ENCODE results near the gene CCDC3.
"Not testable (repeated sequence)": the region's sequence is repeated elsewhere in the genome, so short reads cannot be mapped to it uniquely, and the experiment has no call there.

The CCDC3 gene

GRCh38 chr10:13037832-13038231 lies 36.3 kb upstream of the CCDC3 start:
- TF ChIP-seq ELF4 (IDR thresholded peaks at IDR 0.05) (no peak), SUZ12 (IDR thresholded peaks at IDR 0.05) (no peak), ARNT (IDR thresholded peaks at IDR 0.05) (no peak), FOXM1 (IDR thresholded peaks at IDR 0.05; ENCODE audit: borderline replicate concordance) (no peak), HDGF (IDR thresholded peaks at IDR 0.05; ENCODE audit: borderline replicate concordance) (no peak), TARDBP (IDR thresholded peaks at IDR 0.05) (no peak), FOXA1 (IDR thresholded peaks at IDR 0.05) (no peak)
- TF ChIP-seq, protein P1, sequence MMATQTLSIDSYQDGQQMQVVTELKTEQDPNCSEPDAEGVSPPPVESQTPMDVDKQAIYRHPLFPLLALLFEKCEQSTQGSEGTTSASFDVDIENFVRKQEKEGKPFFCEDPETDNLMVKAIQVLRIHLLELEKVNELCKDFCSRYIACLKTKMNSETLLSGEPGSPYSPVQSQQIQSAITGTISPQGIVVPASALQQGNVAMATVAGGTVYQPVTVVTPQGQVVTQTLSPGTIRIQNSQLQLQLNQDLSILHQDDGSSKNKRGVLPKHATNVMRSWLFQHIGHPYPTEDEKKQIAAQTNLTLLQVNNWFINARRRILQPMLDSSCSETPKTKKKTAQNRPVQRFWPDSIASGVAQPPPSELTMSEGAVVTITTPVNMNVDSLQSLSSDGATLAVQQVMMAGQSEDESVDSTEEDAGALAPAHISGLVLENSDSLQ (IDR thresholded peaks at IDR 0.05) = no peak
- DNase-seq (ENCODE audit: extremely low spot score) = no peak
- CTCF ChIA-PET = interaction anchor here (0.7 kb wide), 1 partner anchor 19 kb away, joined by 3 read pairs; no protein-coding TSS in a partner anchor
- POLR2A ChIA-PET = no interaction called here

- no peak for TF ChIP-seq CTBP1 (IDR thresholded peaks at IDR 0.05; ENCODE audit: borderline replicate concordance)
- ChIA-PET POLR2A (no interaction called here), CTCF (no interaction called here)
- no peak for DNase-seq (ENCODE audit: extremely low spot score)
Measured at GRCh38 chr10:13036841-13037240, 35.3 kb upstream of the CCDC3 start.

DNA sequence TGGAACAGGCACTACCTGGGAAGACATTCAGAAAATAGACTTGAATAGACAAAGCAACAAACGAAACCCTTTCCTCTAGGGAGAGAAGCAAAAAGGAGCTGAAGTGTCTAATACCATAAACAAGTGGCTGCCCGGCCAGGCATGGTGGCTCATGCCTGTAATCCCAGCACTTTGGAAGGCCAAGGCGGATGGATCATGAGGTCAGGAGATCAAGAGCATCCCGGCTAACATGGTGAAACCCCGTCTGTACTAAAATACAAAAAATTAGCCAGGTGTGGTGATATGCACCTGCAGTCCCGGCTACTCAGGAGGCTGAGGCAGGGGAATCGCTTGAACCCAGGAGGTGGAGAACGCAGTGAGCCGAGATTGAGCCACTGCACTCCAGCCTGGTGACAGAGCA lies 34.2 kb upstream of the CCDC3 start:
- POLR2A ChIA-PET = interaction anchor here (0.6 kb wide), 1 partner anchor 644 kb away, joined by 3 read pairs; no protein-coding TSS in a partner anchor

DNA sequence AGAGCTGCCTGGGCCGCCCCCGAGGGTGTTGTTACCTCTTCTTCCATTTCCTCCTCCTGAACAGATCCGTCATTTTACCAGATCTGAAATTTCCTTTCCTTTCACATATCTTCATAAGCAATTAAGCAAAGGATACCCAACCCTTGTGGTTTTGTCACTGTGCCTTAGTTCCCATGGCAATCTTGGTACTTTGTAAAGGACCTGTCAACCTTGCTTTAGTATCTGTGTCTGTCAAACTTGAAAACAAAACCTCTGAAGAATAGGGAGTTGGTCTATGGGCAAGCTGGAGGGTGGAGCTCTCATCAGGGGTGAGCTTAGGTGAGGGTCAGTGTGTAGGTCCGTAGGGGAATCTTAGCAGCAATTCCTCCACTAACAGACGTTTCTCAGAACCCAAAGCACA lies 25.4 kb upstream of the CCDC3 start:
- no peak for TF ChIP-seq ZNF384 (IDR thresholded peaks at IDR 0.05)
- TF ChIP-seq NFRKB (IDR thresholded peaks at IDR 0.05) = no peak
- TF ChIP-seq SP1 (IDR thresholded peaks at IDR 0.05) = no peak
- TF ChIP-seq LEF1 (IDR thresholded peaks at IDR 0.05; ENCODE audit: borderline replicate concordance) = no peak
- TF ChIP-seq HDGF (IDR thresholded peaks at IDR 0.05; ENCODE audit: borderline replicate concordance) = no peak
- TF ChIP-seq L3MBTL2 (conservative IDR thresholded peaks at IDR 0.05) = no peak
- TF ChIP-seq TARDBP (IDR thresholded peaks at IDR 0.05) = no peak
- no peak for TF ChIP-seq ELF4 (IDR thresholded peaks at IDR 0.05)
- TF ChIP-seq BHLHE40 (IDR thresholded peaks at IDR 0.05; ENCODE audit: borderline replicate concordance) = no peak
- TF ChIP-seq ARNT (IDR thresholded peaks at IDR 0.05) = no peak
- no peak for TF ChIP-seq FOXK2 (IDR thresholded peaks at IDR 0.05)
- TF ChIP-seq, protein P1 (IDR thresholded peaks at IDR 0.05) = no peak
- TF ChIP-seq FOXM1 (IDR thresholded peaks at IDR 0.05; ENCODE audit: borderline replicate concordance) = no peak
- TF ChIP-seq CTBP1 (IDR thresholded peaks at IDR 0.05; ENCODE audit: borderline replicate concordance) = no peak
- no peak for TF ChIP-seq FOXA1 (IDR thresholded peaks at IDR 0.05)
- TF ChIP-seq SUZ12 (IDR thresholded peaks at IDR 0.05) = no peak
- no peak for DNase-seq (ENCODE audit: extremely low spot score)
- CTCF ChIA-PET = no interaction called here
- POLR2A ChIA-PET = no interaction called here

More for the DNA sequence above, 34.2 kb upstream of the CCDC3 start:
- DNase-seq (ENCODE audit: extremely low spot score); CTCF ChIA-PET: not testable (repeated sequence)

DNA sequence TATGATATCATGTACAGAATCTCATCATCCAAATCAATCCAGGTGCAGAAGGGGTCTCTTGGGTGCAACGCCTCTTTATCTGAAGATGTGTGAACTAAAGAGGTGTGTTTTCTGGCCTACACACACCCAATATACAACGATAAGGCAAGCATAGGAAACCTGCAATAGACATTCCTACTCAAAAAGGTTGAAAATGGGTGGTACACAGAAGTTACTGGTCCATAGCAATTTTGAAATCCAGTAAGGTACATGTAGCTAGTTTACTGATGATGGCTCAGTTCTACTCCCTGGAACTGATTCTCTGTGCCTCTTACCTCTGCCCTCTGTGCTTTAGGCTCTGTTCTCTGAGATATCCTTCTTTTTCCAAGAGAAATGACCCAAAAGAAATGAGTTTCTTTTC lies 22.2 kb upstream of the CCDC3 start:
- no peak for DNase-seq (ENCODE audit: extremely low spot score)
- ChIA-PET POLR2A (no interaction called here), CTCF (no interaction called here)
- no peak for TF ChIP-seq BHLHE40 (IDR thresholded peaks at IDR 0.05; ENCODE audit: borderline replicate concordance)
- TF ChIP-seq, protein P1 (IDR thresholded peaks at IDR 0.05) = no peak

GRCh38 chr10:13019280-13019679 lies 17.8 kb upstream of the CCDC3 start:
- CTCF ChIA-PET = no interaction called here
- POLR2A ChIA-PET = no interaction called here
- TF ChIP-seq SUZ12 (IDR thresholded peaks at IDR 0.05) = no peak
- TF ChIP-seq ELF4 (IDR thresholded peaks at IDR 0.05) = no peak
- no peak for TF ChIP-seq HDGF (IDR thresholded peaks at IDR 0.05; ENCODE audit: borderline replicate concordance)
- TF ChIP-seq FOXA1 (IDR thresholded peaks at IDR 0.05) = no peak
- TF ChIP-seq FOXK2 (IDR thresholded peaks at IDR 0.05) = no peak
- no peak for TF ChIP-seq TARDBP (IDR thresholded peaks at IDR 0.05)
- TF ChIP-seq CTBP1 (IDR thresholded peaks at IDR 0.05; ENCODE audit: borderline replicate concordance) = no peak
- TF ChIP-seq FOXM1 (IDR thresholded peaks at IDR 0.05; ENCODE audit: borderline replicate concordance) = no peak
- TF ChIP-seq ZNF384 (IDR thresholded peaks at IDR 0.05) = no peak
- no peak for TF ChIP-seq SP1 (IDR thresholded peaks at IDR 0.05)
- TF ChIP-seq LEF1 (IDR thresholded peaks at IDR 0.05; ENCODE audit: borderline replicate concordance) = no peak
- no peak for TF ChIP-seq L3MBTL2 (conservative IDR thresholded peaks at IDR 0.05)
- TF ChIP-seq NFRKB (IDR thresholded peaks at IDR 0.05) = no peak
- no peak for TF ChIP-seq ARNT (IDR thresholded peaks at IDR 0.05)
- no peak for TF ChIP-seq BHLHE40 (IDR thresholded peaks at IDR 0.05; ENCODE audit: borderline replicate concordance)
- TF ChIP-seq, protein P1 (IDR thresholded peaks at IDR 0.05) = no peak
- DNase-seq (ENCODE audit: extremely low spot score) = no peak

GRCh38 chr10:13018171-13018570 lies 16.7 kb upstream of the CCDC3 start:
- POLR2A ChIA-PET = no interaction called here
- CTCF ChIA-PET = no interaction called here
- TF ChIP-seq, protein P1 (IDR thresholded peaks at IDR 0.05) = no peak
- no peak for TF ChIP-seq HDGF (IDR thresholded peaks at IDR 0.05; ENCODE audit: borderline replicate concordance)
- no peak for DNase-seq (ENCODE audit: extremely low spot score)

Data from HEK293T (cell line).